ENCODE measurements around the gene FOXK1.

DNA sequence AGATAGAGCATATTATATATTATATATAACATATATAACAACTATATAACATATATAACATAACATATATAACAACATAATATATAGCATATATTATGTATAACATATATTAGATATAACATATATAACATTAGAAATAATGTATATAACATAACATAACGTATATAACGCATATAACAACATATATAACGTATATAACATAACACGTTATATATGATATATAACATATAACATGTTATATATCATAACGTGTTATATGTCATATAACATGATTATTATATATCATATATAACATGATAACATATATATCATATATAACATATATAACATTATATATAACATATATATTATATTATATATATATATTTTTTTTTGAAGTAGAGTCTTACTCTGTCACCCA is 97.0 kb downstream of the FOXK1 start:
- TF ChIP-seq, protein P1, sequence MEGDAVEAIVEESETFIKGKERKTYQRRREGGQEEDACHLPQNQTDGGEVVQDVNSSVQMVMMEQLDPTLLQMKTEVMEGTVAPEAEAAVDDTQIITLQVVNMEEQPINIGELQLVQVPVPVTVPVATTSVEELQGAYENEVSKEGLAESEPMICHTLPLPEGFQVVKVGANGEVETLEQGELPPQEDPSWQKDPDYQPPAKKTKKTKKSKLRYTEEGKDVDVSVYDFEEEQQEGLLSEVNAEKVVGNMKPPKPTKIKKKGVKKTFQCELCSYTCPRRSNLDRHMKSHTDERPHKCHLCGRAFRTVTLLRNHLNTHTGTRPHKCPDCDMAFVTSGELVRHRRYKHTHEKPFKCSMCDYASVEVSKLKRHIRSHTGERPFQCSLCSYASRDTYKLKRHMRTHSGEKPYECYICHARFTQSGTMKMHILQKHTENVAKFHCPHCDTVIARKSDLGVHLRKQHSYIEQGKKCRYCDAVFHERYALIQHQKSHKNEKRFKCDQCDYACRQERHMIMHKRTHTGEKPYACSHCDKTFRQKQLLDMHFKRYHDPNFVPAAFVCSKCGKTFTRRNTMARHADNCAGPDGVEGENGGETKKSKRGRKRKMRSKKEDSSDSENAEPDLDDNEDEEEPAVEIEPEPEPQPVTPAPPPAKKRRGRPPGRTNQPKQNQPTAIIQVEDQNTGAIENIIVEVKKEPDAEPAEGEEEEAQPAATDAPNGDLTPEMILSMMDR (conservative IDR thresholded peaks at IDR 0.05; ENCODE audit: low read depth in 2 of 2), result no peak
- TF ChIP-seq, protein P2, sequence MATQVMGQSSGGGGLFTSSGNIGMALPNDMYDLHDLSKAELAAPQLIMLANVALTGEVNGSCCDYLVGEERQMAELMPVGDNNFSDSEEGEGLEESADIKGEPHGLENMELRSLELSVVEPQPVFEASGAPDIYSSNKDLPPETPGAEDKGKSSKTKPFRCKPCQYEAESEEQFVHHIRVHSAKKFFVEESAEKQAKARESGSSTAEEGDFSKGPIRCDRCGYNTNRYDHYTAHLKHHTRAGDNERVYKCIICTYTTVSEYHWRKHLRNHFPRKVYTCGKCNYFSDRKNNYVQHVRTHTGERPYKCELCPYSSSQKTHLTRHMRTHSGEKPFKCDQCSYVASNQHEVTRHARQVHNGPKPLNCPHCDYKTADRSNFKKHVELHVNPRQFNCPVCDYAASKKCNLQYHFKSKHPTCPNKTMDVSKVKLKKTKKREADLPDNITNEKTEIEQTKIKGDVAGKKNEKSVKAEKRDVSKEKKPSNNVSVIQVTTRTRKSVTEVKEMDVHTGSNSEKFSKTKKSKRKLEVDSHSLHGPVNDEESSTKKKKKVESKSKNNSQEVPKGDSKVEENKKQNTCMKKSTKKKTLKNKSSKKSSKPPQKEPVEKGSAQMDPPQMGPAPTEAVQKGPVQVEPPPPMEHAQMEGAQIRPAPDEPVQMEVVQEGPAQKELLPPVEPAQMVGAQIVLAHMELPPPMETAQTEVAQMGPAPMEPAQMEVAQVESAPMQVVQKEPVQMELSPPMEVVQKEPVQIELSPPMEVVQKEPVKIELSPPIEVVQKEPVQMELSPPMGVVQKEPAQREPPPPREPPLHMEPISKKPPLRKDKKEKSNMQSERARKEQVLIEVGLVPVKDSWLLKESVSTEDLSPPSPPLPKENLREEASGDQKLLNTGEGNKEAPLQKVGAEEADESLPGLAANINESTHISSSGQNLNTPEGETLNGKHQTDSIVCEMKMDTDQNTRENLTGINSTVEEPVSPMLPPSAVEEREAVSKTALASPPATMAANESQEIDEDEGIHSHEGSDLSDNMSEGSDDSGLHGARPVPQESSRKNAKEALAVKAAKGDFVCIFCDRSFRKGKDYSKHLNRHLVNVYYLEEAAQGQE (IDR thresholded peaks at IDR 0.05; ENCODE audit: unreplicated experiment), result no peak
- TF ChIP-seq, protein P3, sequence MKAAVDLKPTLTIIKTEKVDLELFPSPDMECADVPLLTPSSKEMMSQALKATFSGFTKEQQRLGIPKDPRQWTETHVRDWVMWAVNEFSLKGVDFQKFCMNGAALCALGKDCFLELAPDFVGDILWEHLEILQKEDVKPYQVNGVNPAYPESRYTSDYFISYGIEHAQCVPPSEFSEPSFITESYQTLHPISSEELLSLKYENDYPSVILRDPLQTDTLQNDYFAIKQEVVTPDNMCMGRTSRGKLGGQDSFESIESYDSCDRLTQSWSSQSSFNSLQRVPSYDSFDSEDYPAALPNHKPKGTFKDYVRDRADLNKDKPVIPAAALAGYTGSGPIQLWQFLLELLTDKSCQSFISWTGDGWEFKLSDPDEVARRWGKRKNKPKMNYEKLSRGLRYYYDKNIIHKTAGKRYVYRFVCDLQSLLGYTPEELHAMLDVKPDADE (IDR thresholded peaks at IDR 0.05), result no peak
- TF ChIP-seq STAT1 (IDR thresholded peaks at IDR 0.05; ENCODE audit: unreplicated experiment) (no peak), NANOG (IDR thresholded peaks at IDR 0.05; ENCODE audit: borderline replicate concordance) (no peak)
